Fibroblast of mammary gland (primary cell): ENCODE results near the gene LINGO1.

Experiments
- DNase-seq: peaks from one replicate; pipeline ENCODE4 v3.0.0-alpha.2; 2010; ENCODE audit warnings: low read depth
- H3K4me3 ChIP-seq: 2 replicates; pipeline ENCODE4 v1.5.1; 2011; ENCODE audit warnings: low read depth, mild to moderate bottlenecking, low read length, moderate library complexity; ENCODE audit not compliant: control insufficient read depth
- CTCF ChIP-seq: conservative IDR thresholded peaks from 2 replicates; pipeline ENCODE4 v1.5.1; 2011; ENCODE audit warnings: low read depth, low read length, inconsistent platforms; ENCODE audit not compliant: control insufficient read depth, insufficient read depth

LINGO1 gene, protein sequence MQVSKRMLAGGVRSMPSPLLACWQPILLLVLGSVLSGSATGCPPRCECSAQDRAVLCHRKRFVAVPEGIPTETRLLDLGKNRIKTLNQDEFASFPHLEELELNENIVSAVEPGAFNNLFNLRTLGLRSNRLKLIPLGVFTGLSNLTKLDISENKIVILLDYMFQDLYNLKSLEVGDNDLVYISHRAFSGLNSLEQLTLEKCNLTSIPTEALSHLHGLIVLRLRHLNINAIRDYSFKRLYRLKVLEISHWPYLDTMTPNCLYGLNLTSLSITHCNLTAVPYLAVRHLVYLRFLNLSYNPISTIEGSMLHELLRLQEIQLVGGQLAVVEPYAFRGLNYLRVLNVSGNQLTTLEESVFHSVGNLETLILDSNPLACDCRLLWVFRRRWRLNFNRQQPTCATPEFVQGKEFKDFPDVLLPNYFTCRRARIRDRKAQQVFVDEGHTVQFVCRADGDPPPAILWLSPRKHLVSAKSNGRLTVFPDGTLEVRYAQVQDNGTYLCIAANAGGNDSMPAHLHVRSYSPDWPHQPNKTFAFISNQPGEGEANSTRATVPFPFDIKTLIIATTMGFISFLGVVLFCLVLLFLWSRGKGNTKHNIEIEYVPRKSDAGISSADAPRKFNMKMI

GRCh38 chr15:77632534-77633133 lies at the start of gene LINGO1:
Gene LINGO1 (minus strand): TSS chr15:77632912. CDS start chr15:77632315, 597 bp downstream.
- no peak for TF ChIP-seq CTCF
- peak within 1 kb of the TSS; percentile 30 for H3K4me3 ChIP-seq
- DNase-seq, result peak; percentile 2

- DNase-seq, result no peak
- H3K4me3 ChIP-seq, result no peak overlapping the region
- no peak for TF ChIP-seq CTCF
Observed at GRCh38 chr15:77681362-77681761, 48.6 kb upstream of the LINGO1 start.

GRCh38 chr15:77676569-77677375 lies 44.1 kb upstream of the LINGO1 start:
- H3K4me3 ChIP-seq, result no peak overlapping the region
- TF ChIP-seq CTCF, result no peak
- no peak for DNase-seq

DNA sequence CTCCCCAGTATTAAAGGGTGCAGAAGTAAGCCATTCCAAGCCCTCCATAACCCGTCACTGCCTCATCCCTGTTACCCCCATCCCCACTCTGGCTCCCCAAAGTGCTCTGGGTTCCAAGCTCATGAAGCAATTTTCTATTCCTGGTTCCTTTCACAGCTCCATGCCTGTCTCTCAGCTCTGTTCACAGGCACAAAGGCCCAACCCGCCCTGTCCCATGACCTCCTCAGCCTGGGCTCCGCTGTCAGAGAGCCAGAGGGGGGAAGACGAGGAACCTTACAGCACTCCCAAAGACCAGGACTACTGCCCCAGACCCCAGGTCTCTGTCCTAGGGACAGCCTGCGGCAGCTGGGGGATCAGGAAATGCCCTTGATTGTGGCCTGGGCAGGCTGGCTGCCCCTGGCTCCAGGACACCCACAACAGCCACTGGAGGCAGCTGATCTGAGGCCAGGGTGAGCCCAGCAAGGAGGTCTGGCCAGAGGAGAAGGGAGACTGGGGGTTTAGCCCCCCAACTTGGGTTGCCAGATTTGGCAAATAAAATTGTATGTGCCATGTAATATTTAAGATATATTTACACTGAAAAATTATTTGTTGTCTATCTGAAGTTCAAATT lies 43.2 kb upstream of the LINGO1 start:
- TF ChIP-seq CTCF, result no peak
- no peak overlapping the region for H3K4me3 ChIP-seq
- DNase-seq, result no peak

DNA sequence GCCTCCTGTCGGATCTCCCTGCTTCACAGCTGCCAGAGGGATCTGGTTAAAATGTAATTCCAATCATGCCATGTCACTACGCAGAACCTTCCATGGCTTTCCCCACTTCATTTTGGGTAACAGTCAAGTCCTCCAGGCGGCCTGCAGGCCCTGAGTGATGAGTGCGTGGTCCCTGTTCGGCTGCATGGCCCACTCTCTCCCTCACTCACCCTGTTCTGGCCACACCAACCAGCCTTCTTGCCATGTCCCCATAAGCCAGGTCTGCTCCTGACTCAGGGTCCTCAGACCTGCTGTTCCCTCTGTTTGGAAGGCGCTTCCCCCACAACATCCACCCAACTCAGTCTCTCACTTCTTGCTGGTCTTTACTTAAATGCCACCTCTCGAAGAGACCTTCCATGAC lies 41.6 kb upstream of the LINGO1 start:
- TF ChIP-seq CTCF, result no peak
- no peak for DNase-seq
- no peak overlapping the region for H3K4me3 ChIP-seq

GRCh38 chr15:77673866-77674265 lies 41.2 kb upstream of the LINGO1 start:
- H3K4me3 ChIP-seq, result no peak overlapping the region
- TF ChIP-seq CTCF, result no peak
- DNase-seq, result no peak
